GM12801 (cell line): ENCODE results near the gene ABCB4.

Experiments used
- TF ChIP-seq, protein P1 (sequence below): IDR thresholded peaks from one replicate; pipeline ENCODE4 v1.5.1; 2011; ENCODE audit warnings: control low read depth; ENCODE audit not compliant: insufficient read length; ENCODE audit errors: extremely low read depth

Gene ABCB4

GRCh38 chr7:87475359-87476178, at the start of gene ABCB4:
Gene ABCB4 (minus strand): TSS chr7:87475680. CDS start chr7:87475465, 215 bp downstream.
- TF ChIP-seq, protein P1, sequence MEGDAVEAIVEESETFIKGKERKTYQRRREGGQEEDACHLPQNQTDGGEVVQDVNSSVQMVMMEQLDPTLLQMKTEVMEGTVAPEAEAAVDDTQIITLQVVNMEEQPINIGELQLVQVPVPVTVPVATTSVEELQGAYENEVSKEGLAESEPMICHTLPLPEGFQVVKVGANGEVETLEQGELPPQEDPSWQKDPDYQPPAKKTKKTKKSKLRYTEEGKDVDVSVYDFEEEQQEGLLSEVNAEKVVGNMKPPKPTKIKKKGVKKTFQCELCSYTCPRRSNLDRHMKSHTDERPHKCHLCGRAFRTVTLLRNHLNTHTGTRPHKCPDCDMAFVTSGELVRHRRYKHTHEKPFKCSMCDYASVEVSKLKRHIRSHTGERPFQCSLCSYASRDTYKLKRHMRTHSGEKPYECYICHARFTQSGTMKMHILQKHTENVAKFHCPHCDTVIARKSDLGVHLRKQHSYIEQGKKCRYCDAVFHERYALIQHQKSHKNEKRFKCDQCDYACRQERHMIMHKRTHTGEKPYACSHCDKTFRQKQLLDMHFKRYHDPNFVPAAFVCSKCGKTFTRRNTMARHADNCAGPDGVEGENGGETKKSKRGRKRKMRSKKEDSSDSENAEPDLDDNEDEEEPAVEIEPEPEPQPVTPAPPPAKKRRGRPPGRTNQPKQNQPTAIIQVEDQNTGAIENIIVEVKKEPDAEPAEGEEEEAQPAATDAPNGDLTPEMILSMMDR, result no peak

GRCh38 chr7:87518735-87519134, 43.3 kb upstream of the ABCB4 start:
- TF ChIP-seq, protein P1, result no peak

- TF ChIP-seq, protein P1, result no peak
Measured at GRCh38 chr7:87517891-87518290, 42.4 kb upstream of the ABCB4 start.

DNA sequence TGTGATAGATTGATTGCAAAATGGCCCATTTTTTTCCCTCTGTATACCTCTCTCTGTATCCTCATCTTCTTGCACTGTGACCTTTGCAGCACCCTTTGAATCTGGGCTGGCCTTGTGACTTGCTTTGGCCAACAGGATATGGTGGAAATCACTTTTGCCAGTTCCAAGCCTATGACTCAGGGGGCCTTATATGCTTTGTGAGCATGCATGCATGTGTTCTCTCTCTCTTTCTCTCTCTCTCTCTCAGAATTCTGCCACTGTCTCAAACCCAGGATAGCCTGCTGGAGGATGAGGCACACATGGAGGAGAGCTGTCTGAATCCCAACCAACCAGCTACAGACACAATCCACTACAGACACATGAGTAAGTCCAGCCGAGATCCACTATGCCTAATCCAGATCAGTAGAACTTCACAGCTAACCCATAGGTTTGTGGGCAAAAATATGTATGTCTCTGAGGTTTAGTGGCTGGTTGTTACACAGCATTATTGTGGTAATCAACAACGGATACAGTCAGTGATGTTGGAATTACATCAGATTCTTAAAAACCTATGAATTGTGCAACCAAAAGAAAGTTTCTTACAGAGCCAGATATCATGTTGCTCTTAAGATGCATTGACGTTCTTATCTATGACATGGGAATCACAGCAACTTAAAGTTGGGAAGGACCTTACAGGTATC, 41.8 kb upstream of the ABCB4 start:
- TF ChIP-seq, protein P1, result no peak

DNA sequence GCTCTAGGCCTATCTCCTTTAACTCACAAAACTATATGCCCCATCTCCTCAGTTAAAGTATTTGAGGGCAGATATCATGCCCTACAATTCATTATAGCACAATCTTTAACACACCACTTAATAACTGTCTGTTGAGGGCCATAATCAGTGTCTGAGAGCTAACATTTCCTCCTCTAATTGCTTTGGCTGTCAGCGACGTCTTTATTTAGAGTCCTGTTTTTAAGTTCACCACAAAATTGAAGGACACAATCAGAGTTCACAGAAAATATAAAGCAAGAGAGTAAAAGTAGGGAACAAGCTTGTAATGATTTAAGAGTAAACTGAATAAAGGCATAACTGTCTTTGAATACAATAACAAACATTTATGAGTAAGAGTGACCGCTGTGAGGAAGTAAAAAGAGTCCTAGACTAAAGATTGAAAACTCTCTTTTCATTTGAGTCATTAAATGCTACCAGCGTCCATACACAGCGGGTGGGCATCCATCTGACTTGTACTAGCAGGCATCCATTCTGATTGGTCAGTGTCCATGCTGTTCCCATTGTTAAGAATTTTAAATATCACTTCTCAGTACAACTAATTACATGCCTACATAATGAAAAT, 38.4 kb upstream of the ABCB4 start:
- TF ChIP-seq, protein P1, result no peak

DNA sequence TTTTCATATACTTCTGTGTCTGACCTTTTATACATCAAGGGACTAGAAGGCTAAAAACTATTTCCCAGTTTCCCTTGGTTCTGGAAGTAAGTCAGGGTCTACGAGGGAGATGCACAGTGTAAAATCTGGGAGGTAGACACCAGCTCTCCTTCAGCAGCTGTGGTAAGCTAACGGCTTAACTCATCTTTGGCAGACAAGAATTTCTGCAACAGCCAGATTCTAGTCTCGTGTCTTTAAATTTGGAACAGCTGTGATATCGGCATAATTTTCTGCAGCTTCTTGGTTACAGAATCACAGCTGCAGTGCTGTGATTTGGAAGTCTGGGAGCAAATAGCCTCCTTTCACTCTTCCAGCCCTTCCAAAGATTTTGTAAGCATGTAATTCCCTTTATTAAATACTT, 37.4 kb upstream of the ABCB4 start:
- TF ChIP-seq, protein P1, result no peak

DNA sequence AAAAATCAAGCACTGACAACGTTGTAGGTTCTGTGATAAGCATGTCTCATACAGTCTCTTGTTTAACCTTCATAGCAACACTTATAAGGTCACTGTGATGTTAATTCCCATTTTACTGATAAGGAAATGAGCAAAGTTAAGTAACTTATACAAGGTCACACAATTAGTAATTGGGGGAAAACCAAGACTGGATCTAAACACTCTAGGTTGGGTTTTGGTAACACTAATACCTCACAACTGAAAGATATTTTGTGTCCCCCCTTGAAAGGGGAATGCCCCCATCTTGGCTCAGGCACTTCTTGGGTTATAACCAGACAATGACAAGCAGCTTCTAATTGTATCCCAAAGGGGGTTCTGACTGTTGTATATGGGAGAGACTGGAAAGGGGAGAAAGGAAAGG, 36.0 kb upstream of the ABCB4 start:
- TF ChIP-seq, protein P1, result no peak
